H1 (cell line): ENCODE results near the gene HDAC9. TPM values are rescaled to one million over a fixed set of nuclear protein-coding genes. Genes with fewer than 3 reads are reported as not detected.

Experiments used
- BCL11A ChIP-seq, 2 experiments: IDR thresholded peaks; one replicate each; pipeline ENCODE4 v1.6.1; 2011; ENCODE audit warnings: low read depth in 2 of 2, low read length in 2 of 2, mild to moderate bottlenecking in 2 of 2
- CTBP2 ChIP-seq: IDR thresholded peaks from 2 replicates; pipeline ENCODE4 v1.7.0; 2011; ENCODE audit warnings: borderline replicate concordance, mild to moderate bottlenecking, moderate library complexity, mixed read lengths, low read length; ENCODE audit not compliant: insufficient read depth, insufficient read length
- EGR1 ChIP-seq: IDR thresholded peaks from 2 replicates; pipeline ENCODE4 v1.6.1; 2011; ENCODE audit warnings: low read depth, low read length, borderline replicate concordance
- HDAC2 ChIP-seq, 2 experiments: fragments of 300-600 bp in 1 of 2; sonication (generic) in 1 of 2; IDR thresholded peaks; 2 replicates each; pipeline ENCODE4 v1.6.1; 2011 to 2012; ENCODE audit warnings: low read depth in 2 of 2, low read length in 2 of 2, mild to moderate bottlenecking in 2 of 2, moderate library complexity in 2 of 2, borderline replicate concordance in 1 of 2, inconsistent platforms in 1 of 2
- JUN ChIP-seq: IDR thresholded peaks from 2 replicates; pipeline ENCODE4 v1.6.1; 2011; ENCODE audit warnings: low read depth, mild to moderate bottlenecking, improper control_type of control experiment, low read length
- JUND ChIP-seq: IDR thresholded peaks from 2 replicates; pipeline ENCODE4 v1.6.1; 2011; ENCODE audit warnings: mild to moderate bottlenecking, improper control_type of control experiment, low read length
- RBBP5 ChIP-seq: IDR thresholded peaks from 2 replicates; pipeline ENCODE4 v1.7.1; 2012; ENCODE audit warnings: low read depth, mild to moderate bottlenecking, inconsistent platforms, low read length, moderate library complexity, borderline replicate concordance
- TEAD4 ChIP-seq: IDR thresholded peaks from 2 replicates; pipeline ENCODE4 v1.6.1; 2012; ENCODE audit warnings: low read depth, low read length, inconsistent platforms, mixed read lengths
- polyA plus RNA-seq, 7 experiments: library from polyadenylated mRNA; depleted of rRNA in 3 of 7; stranded (reverse) in 5 of 7; unstranded in 2 of 7; fragments of >200 nt in 5 of 7; fragments of 200-250 nt in 2 of 7; gene quantifications; 1 replicate in 5 of 7; 2 replicates in 1 of 7; 4 replicates in 1 of 7; pipeline versions ENCODE4 v1.2.1 to v1.2.3, GENCODE V29; 2011 to 2013; ENCODE audit warnings: missing spikeins in 2 of 7, mixed read lengths in 2 of 7
- total RNA-seq: library from RNA; stranded (reverse); fragmentation: NEBNext Ultra II Directional; extraction: Animal tissue kit (Norgen Biotek cat#: 25700); gene quantifications from 2 replicates; pipeline ENCODE4 v1.2.1, GENCODE V29; 2021
- TF ChIP-seq, protein P1 (sequence below): fragments of 300-600 bp; sonication (generic); IDR thresholded peaks from 2 replicates; pipeline ENCODE4 v1.7.1; 2012; ENCODE audit warnings: low read length, moderate library complexity, mild to moderate bottlenecking, inconsistent platforms; ENCODE audit not compliant: insufficient replicate concordance

The HDAC9 gene
- total and polyA plus RNA-seq, 2 of the 8 experiments (the other 6 are each of a cell fraction or from before 2014, with no cell fraction given), result 9.5 to 13.1 TPM

DNA sequence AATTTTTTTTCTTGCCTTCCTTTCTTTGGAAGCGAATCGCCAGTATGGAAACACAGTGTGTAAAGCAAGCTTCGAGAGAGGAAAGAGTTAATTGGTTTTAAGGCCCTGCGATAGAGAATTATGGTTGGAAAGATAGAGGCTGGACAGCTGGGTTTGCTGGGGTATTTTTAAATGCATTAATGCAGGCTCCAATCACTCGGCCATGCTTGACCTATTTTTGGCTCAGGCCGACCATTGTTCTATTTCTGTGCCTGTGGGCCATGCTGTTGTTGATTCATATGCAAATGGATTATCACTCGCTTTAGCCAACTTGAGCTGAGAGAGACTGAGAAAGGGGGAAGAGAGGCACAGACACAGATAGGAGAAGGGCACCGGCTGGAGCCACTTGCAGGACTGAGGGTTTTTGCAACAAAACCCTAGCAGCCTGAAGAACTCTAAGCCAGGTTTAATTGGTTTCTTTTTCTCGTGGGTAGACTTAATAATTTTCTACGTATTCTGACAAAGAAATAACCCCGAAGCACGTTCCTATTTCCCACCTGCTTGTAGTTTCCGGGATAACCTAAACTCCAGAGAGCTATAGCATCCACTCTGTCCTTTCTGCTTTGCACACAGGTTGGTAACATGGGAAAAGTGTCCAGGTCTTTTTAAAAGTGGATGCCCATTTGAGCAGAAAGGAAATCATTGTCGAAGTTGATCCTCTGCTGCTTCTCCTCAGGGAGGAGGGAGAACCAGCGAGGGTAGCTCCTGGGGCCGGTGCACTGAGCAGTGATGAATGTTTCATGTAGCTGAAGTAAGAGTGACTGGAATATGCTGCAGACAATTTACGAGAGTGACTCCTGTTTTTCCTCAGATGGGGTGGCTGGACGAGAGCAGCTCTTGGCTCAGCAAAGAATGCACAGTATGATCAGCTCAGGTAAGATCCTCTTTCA is at the start of gene HDAC9 (continued):
- TF ChIP-seq, protein P1, sequence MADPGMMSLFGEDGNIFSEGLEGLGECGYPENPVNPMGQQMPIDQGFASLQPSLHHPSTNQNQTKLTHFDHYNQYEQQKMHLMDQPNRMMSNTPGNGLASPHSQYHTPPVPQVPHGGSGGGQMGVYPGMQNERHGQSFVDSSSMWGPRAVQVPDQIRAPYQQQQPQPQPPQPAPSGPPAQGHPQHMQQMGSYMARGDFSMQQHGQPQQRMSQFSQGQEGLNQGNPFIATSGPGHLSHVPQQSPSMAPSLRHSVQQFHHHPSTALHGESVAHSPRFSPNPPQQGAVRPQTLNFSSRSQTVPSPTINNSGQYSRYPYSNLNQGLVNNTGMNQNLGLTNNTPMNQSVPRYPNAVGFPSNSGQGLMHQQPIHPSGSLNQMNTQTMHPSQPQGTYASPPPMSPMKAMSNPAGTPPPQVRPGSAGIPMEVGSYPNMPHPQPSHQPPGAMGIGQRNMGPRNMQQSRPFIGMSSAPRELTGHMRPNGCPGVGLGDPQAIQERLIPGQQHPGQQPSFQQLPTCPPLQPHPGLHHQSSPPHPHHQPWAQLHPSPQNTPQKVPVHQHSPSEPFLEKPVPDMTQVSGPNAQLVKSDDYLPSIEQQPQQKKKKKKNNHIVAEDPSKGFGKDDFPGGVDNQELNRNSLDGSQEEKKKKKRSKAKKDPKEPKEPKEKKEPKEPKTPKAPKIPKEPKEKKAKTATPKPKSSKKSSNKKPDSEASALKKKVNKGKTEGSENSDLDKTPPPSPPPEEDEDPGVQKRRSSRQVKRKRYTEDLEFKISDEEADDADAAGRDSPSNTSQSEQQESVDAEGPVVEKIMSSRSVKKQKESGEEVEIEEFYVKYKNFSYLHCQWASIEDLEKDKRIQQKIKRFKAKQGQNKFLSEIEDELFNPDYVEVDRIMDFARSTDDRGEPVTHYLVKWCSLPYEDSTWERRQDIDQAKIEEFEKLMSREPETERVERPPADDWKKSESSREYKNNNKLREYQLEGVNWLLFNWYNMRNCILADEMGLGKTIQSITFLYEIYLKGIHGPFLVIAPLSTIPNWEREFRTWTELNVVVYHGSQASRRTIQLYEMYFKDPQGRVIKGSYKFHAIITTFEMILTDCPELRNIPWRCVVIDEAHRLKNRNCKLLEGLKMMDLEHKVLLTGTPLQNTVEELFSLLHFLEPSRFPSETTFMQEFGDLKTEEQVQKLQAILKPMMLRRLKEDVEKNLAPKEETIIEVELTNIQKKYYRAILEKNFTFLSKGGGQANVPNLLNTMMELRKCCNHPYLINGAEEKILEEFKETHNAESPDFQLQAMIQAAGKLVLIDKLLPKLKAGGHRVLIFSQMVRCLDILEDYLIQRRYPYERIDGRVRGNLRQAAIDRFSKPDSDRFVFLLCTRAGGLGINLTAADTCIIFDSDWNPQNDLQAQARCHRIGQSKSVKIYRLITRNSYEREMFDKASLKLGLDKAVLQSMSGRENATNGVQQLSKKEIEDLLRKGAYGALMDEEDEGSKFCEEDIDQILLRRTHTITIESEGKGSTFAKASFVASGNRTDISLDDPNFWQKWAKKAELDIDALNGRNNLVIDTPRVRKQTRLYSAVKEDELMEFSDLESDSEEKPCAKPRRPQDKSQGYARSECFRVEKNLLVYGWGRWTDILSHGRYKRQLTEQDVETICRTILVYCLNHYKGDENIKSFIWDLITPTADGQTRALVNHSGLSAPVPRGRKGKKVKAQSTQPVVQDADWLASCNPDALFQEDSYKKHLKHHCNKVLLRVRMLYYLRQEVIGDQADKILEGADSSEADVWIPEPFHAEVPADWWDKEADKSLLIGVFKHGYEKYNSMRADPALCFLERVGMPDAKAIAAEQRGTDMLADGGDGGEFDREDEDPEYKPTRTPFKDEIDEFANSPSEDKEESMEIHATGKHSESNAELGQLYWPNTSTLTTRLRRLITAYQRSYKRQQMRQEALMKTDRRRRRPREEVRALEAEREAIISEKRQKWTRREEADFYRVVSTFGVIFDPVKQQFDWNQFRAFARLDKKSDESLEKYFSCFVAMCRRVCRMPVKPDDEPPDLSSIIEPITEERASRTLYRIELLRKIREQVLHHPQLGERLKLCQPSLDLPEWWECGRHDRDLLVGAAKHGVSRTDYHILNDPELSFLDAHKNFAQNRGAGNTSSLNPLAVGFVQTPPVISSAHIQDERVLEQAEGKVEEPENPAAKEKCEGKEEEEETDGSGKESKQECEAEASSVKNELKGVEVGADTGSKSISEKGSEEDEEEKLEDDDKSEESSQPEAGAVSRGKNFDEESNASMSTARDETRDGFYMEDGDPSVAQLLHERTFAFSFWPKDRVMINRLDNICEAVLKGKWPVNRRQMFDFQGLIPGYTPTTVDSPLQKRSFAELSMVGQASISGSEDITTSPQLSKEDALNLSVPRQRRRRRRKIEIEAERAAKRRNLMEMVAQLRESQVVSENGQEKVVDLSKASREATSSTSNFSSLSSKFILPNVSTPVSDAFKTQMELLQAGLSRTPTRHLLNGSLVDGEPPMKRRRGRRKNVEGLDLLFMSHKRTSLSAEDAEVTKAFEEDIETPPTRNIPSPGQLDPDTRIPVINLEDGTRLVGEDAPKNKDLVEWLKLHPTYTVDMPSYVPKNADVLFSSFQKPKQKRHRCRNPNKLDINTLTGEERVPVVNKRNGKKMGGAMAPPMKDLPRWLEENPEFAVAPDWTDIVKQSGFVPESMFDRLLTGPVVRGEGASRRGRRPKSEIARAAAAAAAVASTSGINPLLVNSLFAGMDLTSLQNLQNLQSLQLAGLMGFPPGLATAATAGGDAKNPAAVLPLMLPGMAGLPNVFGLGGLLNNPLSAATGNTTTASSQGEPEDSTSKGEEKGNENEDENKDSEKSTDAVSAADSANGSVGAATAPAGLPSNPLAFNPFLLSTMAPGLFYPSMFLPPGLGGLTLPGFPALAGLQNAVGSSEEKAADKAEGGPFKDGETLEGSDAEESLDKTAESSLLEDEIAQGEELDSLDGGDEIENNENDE, result no peak
- no peak for TF ChIP-seq JUND
- no peak for TF ChIP-seq CTBP2
- no peak for TF ChIP-seq BCL11A (IDR thresholded peaks at IDR 0.05; ENCODE audit: low read depth in 2 of 2, low read length in 2 of 2)
- TF ChIP-seq JUN, result no peak
- no peak for TF ChIP-seq TEAD4
- no peak for TF ChIP-seq HDAC2 (IDR thresholded peaks at IDR 0.05; ENCODE audit: borderline replicate concordance in 1 of 2, low read depth in 2 of 2, low read length in 2 of 2)
- 0 out of 2 replicates have a peak, but pooled peaks have one; percentile 41 for TF ChIP-seq RBBP5
- no peak for TF ChIP-seq EGR1
